Measurements from ENCODE around the gene VPS45. TPM values are rescaled to one million over a fixed set of nuclear protein-coding genes. Genes with fewer than 3 reads are reported as not detected.

Gene VPS45
- total RNA-seq, 6 experiments from 2014 or later, result 12.5 to 18.2 (median 14.7) TPM

GRCh38 chr1:150150133-150151021 lies 82.8 kb downstream of the VPS45 start:
- no peaks in the 10 kb centered on the region for H3K9me3 ChIP-seq
- intact Hi-C loops (cut with DNase I), result no loop called here
- WGBS (ENCODE audit: insufficient coverage, low coverage, low lambda C conversion rate, missing lambda C conversion rate), result 20% methylated on average over 12 of the region's 114 CpGs
- peak in 1 of 4 donors; percentile 7 for ATAC-seq
- peak in 2 of 3 donors; percentile 36 to 53 for DNase-seq
- H3K27me3 ChIP-seq, result no peaks in the 10 kb centered on the region
- H3K27ac ChIP-seq, result peak overlapping the region; percentile 66 to 82 (median 78)
- H3K36me3 ChIP-seq, result no peaks in the 10 kb centered on the region
- H3K4me3 ChIP-seq, result peak overlapping the region; percentile 47 to 56 (median 53)
- TF ChIP-seq POLR2A (IDR thresholded peaks at IDR 0.05) (no peak), CTCF (IDR thresholded peaks at IDR 0.05) (no peak)
- peaks cover 0 to 2% (median 0%) of the 10 kb centered on the region in 4 donors for H3K4me1 ChIP-seq

- TF ChIP-seq POLR2A (IDR thresholded peaks at IDR 0.05) (no peak), CTCF (IDR thresholded peaks at IDR 0.05) (no peak)
- peak overlapping the region; percentile 66 to 82 (median 78) for H3K27ac ChIP-seq
- WGBS (ENCODE audit: insufficient coverage, low coverage, low lambda C conversion rate, missing lambda C conversion rate), result 40% methylated on average over 15 of the region's 15 CpGs
- ATAC-seq (peak; percentile 17 to 29 (median 24)), DNase-seq (peak in 1 of 3 donors; percentile 48)
- H3K27me3 ChIP-seq, result no peaks in the 10 kb centered on the region
- peaks cover 0 to 7% (median 0%) of the 10 kb centered on the region in 4 donors for H3K36me3 ChIP-seq
- H3K4me1 ChIP-seq, result peaks cover 0 to 2% (median 0%) of the 10 kb centered on the region in 4 donors
- intact Hi-C loops (cut with DNase I), result no loop called here
- peak overlapping the region; percentile 47 to 56 (median 53) for H3K4me3 ChIP-seq
- no peaks in the 10 kb centered on the region for H3K9me3 ChIP-seq
These were observed 84.0 kb downstream of the VPS45 start for GRCh38 chr1:150151291-150152181.

GRCh38 chr1:150152182-150152536 lies 84.6 kb downstream of the VPS45 start:
- H3K9me3 ChIP-seq, result no peaks in the 10 kb centered on the region
- H3K27me3 ChIP-seq, result no peaks in the 10 kb centered on the region
- ATAC-seq (no peak), DNase-seq (no peak)
- 76% methylated on average over 2 of the region's 2 CpGs for WGBS (ENCODE audit: insufficient coverage, low coverage, low lambda C conversion rate, missing lambda C conversion rate)
- TF ChIP-seq CTCF (IDR thresholded peaks at IDR 0.05) (no peak), POLR2A (IDR thresholded peaks at IDR 0.05) (no peak)
- intact Hi-C loops (cut with DNase I), result no loop called here
- peak overlapping the region in 1 of 3 donors; percentile 82 for H3K27ac ChIP-seq
- peaks cover 0 to 7% (median 0%) of the 10 kb centered on the region in 4 donors for H3K36me3 ChIP-seq
- peaks cover 0 to 2% (median 0%) of the 10 kb centered on the region in 4 donors for H3K4me1 ChIP-seq
- peak overlapping the region in 1 of 3 donors; percentile 56 for H3K4me3 ChIP-seq

GRCh38 chr1:150152772-150153456 lies 85.3 kb downstream of the VPS45 start:
- intact Hi-C loops (cut with DNase I), result no loop called here
- Histone ChIP-seq H3K4me3 (no peak overlapping the region), H3K4me1 (peaks cover 0 to 2% (median 0%) of the 10 kb centered on the region in 4 donors), H3K36me3 (peaks cover 0 to 7% (median 0%) of the 10 kb centered on the region in 4 donors), H3K27ac (peak overlapping the region in 1 of 3 donors; percentile 82), H3K9me3 (no peaks in the 10 kb centered on the region), H3K27me3 (no peaks in the 10 kb centered on the region)
- no peak for DNase-seq
- no peak for TF ChIP-seq POLR2A (IDR thresholded peaks at IDR 0.05)
- TF ChIP-seq CTCF (IDR thresholded peaks at IDR 0.05), result no peak
- ATAC-seq, result peak in 3 of 4 donors; percentile 14 to 62 (median 57)
- WGBS (ENCODE audit: insufficient coverage, low coverage, low lambda C conversion rate, missing lambda C conversion rate), result 71% methylated on average over 3 of the region's 8 CpGs

Measured in right lobe of liver (tissue), 6 donors.